Tibial artery (tissue), 4 donors: Measurements from ENCODE around the gene ADAMTS10.
"Not testable (repeated sequence)": the region's sequence is repeated elsewhere in the genome, so short reads cannot be mapped to it uniquely, and the experiment has no call there.

ENCODE experiments used
- DNase-seq, 2 donors: peaks; one replicate each; pipeline ENCODE4 v3.0.0-alpha.2; 2019
- H3K27ac ChIP-seq, 2 donors: fragments of 200-600 bp; sonication (generic) in 1 of 2; 1 replicate in 1 of 2; 2 replicates in 1 of 2; pipeline ENCODE4 v1.5.1; 2018 to 2019; ENCODE audit warnings: mild to moderate bottlenecking in 1 of 2
- H3K27me3 ChIP-seq, 2 donors: fragments of 200-600 bp; sonication (generic) in 1 of 2; one replicate each; pipeline versions ENCODE4 v1.5.1 to v1.6.0; 2016 to 2019
- H3K36me3 ChIP-seq, 3 donors: fragments of 200-600 bp; sonication (generic) in 2 of 3; one replicate each; pipeline ENCODE4 v1.5.1; 2016 to 2019; ENCODE audit warnings: mild to moderate bottlenecking in 2 of 3
- H3K4me1 ChIP-seq, 4 donors: fragments of 200-600 bp; sonication (generic) in 2 of 4; 1 replicate in 3 of 4; 2 replicates in 1 of 4; pipeline ENCODE4 v1.5.1; 2016 to 2019
- H3K4me3 ChIP-seq, 2 donors: fragments of 200-600 bp; sonication (generic) in 1 of 2; 1 replicate in 1 of 2; 2 replicates in 1 of 2; pipeline ENCODE4 v1.5.1; 2018 to 2019; ENCODE audit warnings: mild to moderate bottlenecking in 2 of 2
- H3K9me3 ChIP-seq, 3 donors: fragments of 200-600 bp; sonication (generic) in 1 of 3; one replicate each; pipeline ENCODE4 v1.5.1; 2016 to 2019
- intact Hi-C: fragments of 100-400 bp; cut with DNase I; formaldehyde crosslinking; loops from one replicate; pipeline ENCODE4 v1.15.0; 2023; ENCODE audit warnings: low total_unique reads
- TF ChIP-seq, protein P1 (sequence below), 2 experiments: fragments of 200-600 bp in 1 of 2; fragments of 450-650 bp in 1 of 2; IDR thresholded peaks; one replicate each; pipeline ENCODE4 v1.5.1; 2017 to 2019; ENCODE audit warnings: antibody characterized with exemption in 2 of 2, mild to moderate bottlenecking in 1 of 2, moderate library complexity in 1 of 2

ADAMTS10 gene

DNA sequence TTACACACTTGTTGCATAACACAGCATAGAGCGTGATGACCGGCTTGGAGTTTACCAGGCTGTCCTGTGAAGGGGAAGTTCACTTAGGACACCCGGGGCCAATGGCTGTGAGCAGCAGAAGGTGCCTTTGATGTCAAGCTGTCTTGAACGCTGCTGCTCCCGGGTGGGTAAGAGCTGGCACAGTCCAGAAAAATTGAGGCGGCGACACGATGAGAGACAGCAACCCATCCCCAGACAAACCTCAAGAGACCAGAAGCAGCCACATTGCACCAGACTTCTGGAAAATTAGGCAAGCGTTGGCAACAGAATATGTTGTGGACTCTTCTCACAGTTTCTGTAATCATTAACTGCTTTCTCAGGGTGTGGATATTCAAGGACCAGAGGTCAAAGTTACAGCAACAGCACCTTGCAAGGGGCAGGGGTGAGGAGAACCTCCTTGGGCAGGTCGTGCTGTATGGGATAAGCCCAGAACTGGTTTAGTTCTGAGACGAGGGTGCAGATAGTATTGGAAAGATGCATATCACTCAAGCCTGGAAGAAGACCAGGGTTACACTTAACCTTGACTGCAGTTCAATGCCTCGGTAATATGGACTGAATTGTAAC is 30.0 kb upstream of the ADAMTS10 start:
- DNase-seq: peak; percentile 48 to 80
- peaks cover 0 to 25% (median 3%) of the 10 kb centered on the region in 4 donors for H3K4me1 ChIP-seq
- intact Hi-C loops: loop anchor here (5.0 to 10.0 kb wide), 2 partner anchors 58 to 376 kb away; no protein-coding TSS in a partner anchor

DNA sequence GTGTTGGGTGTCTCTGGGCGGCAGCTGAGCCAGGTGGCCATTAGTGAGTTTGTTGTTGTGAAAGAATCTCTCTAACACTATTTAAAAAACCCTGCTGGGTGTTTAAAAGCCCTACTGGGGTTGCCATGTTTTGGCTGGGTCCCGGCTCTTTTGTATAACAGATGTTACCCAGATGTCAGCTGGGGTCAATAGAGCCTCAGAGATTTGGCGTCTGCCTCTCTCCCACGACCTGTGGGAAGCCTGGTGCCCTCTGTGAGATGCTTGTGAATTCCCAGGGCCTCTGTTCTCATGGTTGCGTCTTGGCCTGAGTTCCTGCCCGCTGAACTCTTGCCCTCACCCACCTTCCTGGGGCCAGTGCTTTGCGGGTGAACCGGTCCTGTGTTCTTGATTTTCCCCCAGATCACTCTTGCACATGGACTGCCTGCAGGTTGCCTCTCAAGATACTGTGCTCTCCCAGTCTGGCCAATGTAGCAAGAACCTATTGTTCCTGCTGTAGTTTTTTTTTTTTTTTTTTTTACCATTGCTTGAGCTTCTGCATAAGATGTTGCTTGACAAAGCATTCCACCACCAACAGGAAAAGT is 29.4 kb upstream of the ADAMTS10 start:
- DNase-seq: no peak
- no peak overlapping the region for H3K4me3 ChIP-seq
- no peaks in the 10 kb centered on the region for H3K27me3 ChIP-seq
- H3K9me3 ChIP-seq: no peaks in the 10 kb centered on the region
- no peak overlapping the region for H3K27ac ChIP-seq
- TF ChIP-seq, protein P1, sequence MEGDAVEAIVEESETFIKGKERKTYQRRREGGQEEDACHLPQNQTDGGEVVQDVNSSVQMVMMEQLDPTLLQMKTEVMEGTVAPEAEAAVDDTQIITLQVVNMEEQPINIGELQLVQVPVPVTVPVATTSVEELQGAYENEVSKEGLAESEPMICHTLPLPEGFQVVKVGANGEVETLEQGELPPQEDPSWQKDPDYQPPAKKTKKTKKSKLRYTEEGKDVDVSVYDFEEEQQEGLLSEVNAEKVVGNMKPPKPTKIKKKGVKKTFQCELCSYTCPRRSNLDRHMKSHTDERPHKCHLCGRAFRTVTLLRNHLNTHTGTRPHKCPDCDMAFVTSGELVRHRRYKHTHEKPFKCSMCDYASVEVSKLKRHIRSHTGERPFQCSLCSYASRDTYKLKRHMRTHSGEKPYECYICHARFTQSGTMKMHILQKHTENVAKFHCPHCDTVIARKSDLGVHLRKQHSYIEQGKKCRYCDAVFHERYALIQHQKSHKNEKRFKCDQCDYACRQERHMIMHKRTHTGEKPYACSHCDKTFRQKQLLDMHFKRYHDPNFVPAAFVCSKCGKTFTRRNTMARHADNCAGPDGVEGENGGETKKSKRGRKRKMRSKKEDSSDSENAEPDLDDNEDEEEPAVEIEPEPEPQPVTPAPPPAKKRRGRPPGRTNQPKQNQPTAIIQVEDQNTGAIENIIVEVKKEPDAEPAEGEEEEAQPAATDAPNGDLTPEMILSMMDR (IDR thresholded peaks at IDR 0.05): no peak
- H3K36me3 ChIP-seq: no peaks in the 10 kb centered on the region
- peaks cover 0 to 25% (median 3%) of the 10 kb centered on the region in 4 donors for H3K4me1 ChIP-seq
- intact Hi-C loops: loop anchor here (5.0 to 10.0 kb wide), 2 partner anchors 58 to 375 kb away; no protein-coding TSS in a partner anchor

More for the DNA sequence above, 30.0 kb upstream of the ADAMTS10 start:
- Histone ChIP-seq H3K27me3 (no peaks in the 10 kb centered on the region), H3K27ac (no peak overlapping the region), H3K36me3 (no peaks in the 10 kb centered on the region), H3K4me3 (no peak overlapping the region), H3K9me3 (no peaks in the 10 kb centered on the region)
- TF ChIP-seq, protein P1 (IDR thresholded peaks at IDR 0.05): no peak

DNA sequence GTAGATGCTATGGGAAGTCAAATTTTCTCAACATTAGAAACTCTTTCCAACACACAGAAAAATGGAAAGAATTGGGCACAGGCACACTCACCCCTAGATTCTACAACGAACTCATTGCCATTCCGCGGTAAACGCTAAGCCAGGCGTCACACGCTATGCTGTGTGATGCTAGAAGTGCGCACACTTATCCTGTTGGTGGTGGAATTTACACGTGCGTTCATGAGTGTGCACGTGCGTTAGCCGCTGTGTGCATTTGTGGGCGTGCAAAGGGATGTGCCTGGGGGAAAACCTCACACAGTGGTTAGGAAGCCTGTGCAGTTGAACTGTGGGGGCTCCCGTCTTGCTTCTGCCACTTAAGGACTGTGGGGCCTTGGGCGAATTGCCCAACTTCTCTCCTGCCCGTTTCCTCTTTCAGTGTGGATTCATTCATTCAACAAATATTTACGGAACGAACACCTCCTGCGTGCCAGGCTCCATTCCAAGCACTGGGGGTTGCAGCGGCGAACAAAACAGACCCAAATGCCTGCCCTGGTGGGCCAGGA is 27.6 kb upstream of the ADAMTS10 start:
- H3K27ac ChIP-seq: no peak overlapping the region
- DNase-seq: peak in 1 of 2 donors; percentile 32
- H3K9me3 ChIP-seq: no peaks in the 10 kb centered on the region
- no peak overlapping the region for H3K4me3 ChIP-seq
- no peaks in the 10 kb centered on the region for H3K27me3 ChIP-seq
- intact Hi-C loops: no loop called here
- TF ChIP-seq, protein P1 (IDR thresholded peaks at IDR 0.05): no peak
- H3K4me1 ChIP-seq: peaks cover 0 to 25% (median 3%) of the 10 kb centered on the region in 4 donors
- H3K36me3 ChIP-seq: no peaks in the 10 kb centered on the region

DNA sequence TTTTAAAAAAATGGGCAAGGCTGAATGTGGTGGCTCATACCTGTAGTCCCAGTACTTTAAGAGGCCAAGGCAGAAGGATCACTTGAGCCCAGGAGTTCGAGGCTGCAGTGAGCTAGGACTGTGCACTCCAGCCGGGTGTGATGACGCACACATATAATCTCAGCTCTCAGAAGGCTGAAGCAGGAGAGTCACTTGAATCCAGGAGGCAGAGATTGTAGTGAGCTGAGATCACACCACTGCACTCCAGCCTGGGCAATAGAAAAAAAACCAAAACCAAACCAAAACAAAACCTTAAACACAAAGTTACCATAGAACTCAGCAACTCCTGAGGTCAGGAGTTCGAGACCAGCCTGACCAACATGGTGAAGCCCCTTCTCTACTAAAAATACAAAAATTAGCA is 26.6 kb upstream of the ADAMTS10 start:
- peaks cover 0 to 25% (median 3%) of the 10 kb centered on the region in 4 donors for H3K4me1 ChIP-seq
- H3K4me3 ChIP-seq, H3K36me3 ChIP-seq, H3K9me3 ChIP-seq, intact Hi-C loops, H3K27ac ChIP-seq, H3K27me3 ChIP-seq, DNase-seq: not testable (repeated sequence)

DNA sequence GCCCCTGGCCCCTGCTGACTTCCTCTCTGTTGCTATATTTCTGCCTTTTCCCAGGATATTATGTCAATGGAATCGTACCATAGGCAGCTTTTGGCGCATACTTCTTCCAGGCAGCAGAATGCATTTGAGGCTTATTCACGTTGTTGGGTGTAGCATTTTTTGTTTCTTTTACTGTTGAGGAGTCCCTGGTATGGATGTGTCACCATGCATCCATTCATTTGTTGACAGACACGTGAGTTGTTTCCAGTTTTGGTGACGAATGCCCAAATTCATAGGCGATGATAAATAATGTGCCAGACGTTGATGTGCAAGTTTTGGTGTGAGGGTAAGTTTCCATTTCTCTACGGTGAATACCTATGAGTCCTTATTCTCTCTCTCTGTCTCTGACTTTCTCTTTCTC is 24.9 kb upstream of the ADAMTS10 start:
- H3K4me3 ChIP-seq: no peak overlapping the region
- H3K36me3 ChIP-seq: no peaks in the 10 kb centered on the region
- TF ChIP-seq, protein P1 (IDR thresholded peaks at IDR 0.05): no peak
- H3K4me1 ChIP-seq: peaks cover 0 to 36% (median 10%) of the 10 kb centered on the region in 4 donors
- peaks cover 0 to 2% (median 0%) of the 10 kb centered on the region in 3 donors for H3K9me3 ChIP-seq
- no peak overlapping the region for H3K27ac ChIP-seq
- intact Hi-C loops: no loop called here
- no peak for DNase-seq
- H3K27me3 ChIP-seq: no peaks in the 10 kb centered on the region

DNA sequence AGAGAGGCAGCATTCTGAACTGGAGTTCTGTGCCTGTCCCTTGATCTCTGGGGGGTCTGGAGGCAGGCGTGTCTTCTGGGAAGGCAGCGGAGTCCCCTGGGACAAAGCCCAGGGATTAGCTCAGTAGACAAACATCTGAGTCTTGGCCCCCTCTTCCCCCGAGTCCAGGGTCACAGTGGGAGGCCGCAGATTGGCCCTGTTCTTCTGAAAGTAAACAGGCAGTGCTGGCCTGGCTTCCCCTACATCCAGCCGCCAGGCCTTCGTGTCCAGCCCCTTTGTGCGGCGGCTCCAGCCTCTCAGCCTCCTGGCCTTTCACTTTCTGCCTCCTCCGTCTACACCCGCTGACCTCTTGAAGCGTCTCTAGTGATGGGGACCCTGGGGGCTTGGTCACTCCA is 20.9 kb upstream of the ADAMTS10 start:
- intact Hi-C loops: no loop called here
- H3K9me3 ChIP-seq: peaks cover 0 to 8% (median 8%) of the 10 kb centered on the region in 3 donors
- no peaks in the 10 kb centered on the region for H3K27me3 ChIP-seq
- TF ChIP-seq, protein P1 (IDR thresholded peaks at IDR 0.05): no peak
- peaks cover 0 to 15% (median 7%) of the 10 kb centered on the region in 4 donors for H3K4me1 ChIP-seq
- peak overlapping the region; percentile 42 to 59 for H3K27ac ChIP-seq
- no peaks in the 10 kb centered on the region for H3K36me3 ChIP-seq
- no peak overlapping the region for H3K4me3 ChIP-seq
- peak in 1 of 2 donors; percentile 82 for DNase-seq
